ENCODE measurements around the gene FALEC. TPM values are rescaled to one million over a fixed set of nuclear protein-coding genes. Genes with fewer than 3 reads are reported as not detected.

Gene FALEC
- total RNA-seq, 2 donors from 2014 or later: not detected

DNA sequence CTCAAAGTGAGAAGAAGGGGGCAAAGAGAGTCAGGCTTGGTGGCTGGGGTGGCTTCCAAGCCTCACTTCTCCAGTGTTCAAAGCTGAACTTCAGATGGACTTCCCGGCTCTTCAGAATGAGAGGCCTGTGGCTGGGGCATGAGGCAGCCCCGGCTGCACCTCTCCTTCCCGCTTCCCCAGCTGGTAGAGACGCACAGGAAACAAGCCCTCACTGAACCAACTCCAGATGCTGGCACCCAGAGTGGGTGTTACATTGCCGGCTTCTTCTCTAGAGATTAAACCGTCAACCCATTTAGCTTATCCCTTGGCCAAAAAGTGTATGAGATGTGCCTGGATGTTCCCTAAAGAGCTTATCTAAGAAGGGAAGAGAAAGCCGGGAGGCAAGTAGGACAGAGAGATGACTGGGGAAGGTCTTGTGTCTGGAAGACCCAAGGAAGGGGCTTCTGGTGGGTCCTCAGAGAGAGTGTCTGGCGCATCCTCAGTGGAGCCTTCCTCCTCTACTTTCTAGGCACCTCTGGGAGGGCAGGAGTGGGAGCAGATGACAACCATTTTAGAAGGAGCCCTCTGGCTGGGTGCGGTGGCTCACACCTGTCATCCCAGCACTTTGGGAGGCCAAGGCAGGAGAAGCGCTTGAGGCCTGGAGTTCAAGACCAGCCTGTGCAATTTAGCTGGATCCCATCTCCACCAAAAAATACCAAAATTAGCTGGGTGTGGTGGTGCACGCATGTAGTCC, 35.7 kb downstream of the FALEC start:
- Histone ChIP-seq H3K4me3 (peak overlapping the region in 1 of 2 donors; percentile 12), H3K4me1 (peaks cover 0 to 53% of the 10 kb centered on the region in 2 donors), H3K9me3 (no peaks in the 10 kb centered on the region), H3K36me3 (peaks cover 22% of the 10 kb centered on the region), H3K27me3 (no peaks in the 10 kb centered on the region), H3K27ac (peak overlapping the region; percentile 85 to 92)
- TF ChIP-seq, protein P1, sequence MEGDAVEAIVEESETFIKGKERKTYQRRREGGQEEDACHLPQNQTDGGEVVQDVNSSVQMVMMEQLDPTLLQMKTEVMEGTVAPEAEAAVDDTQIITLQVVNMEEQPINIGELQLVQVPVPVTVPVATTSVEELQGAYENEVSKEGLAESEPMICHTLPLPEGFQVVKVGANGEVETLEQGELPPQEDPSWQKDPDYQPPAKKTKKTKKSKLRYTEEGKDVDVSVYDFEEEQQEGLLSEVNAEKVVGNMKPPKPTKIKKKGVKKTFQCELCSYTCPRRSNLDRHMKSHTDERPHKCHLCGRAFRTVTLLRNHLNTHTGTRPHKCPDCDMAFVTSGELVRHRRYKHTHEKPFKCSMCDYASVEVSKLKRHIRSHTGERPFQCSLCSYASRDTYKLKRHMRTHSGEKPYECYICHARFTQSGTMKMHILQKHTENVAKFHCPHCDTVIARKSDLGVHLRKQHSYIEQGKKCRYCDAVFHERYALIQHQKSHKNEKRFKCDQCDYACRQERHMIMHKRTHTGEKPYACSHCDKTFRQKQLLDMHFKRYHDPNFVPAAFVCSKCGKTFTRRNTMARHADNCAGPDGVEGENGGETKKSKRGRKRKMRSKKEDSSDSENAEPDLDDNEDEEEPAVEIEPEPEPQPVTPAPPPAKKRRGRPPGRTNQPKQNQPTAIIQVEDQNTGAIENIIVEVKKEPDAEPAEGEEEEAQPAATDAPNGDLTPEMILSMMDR (IDR thresholded peaks at IDR 0.05): no peak
- DNase-seq (ENCODE audit: low spot score): no peak

DNA sequence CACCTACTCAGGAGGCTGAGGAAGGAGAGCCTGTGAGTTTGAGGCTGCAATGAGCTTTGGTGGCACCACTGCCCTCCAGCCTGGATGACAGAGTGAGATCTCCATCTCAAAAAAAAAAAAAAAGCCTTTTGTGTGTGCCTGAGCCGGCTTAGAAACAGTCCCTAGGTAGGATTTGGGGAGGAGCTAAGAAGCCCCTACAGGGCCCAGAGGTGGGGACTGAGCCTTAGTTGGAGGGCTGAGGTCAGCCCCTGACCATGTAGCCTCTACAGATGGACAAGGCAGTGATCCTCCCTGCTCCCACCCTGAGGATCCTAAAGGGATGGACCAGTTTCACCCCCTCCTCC, 36.2 kb downstream of the FALEC start:
- Histone ChIP-seq H3K9me3 (no peaks in the 10 kb centered on the region), H3K36me3 (peaks cover 22% of the 10 kb centered on the region), H3K4me1 (peaks cover 0 to 53% of the 10 kb centered on the region in 2 donors), H3K27ac (peak overlapping the region; percentile 85 to 92), H3K4me3 (no peak overlapping the region), H3K27me3 (no peaks in the 10 kb centered on the region)
- TF ChIP-seq, protein P1 (IDR thresholded peaks at IDR 0.05): no peak
- DNase-seq (ENCODE audit: low spot score): no peak

DNA sequence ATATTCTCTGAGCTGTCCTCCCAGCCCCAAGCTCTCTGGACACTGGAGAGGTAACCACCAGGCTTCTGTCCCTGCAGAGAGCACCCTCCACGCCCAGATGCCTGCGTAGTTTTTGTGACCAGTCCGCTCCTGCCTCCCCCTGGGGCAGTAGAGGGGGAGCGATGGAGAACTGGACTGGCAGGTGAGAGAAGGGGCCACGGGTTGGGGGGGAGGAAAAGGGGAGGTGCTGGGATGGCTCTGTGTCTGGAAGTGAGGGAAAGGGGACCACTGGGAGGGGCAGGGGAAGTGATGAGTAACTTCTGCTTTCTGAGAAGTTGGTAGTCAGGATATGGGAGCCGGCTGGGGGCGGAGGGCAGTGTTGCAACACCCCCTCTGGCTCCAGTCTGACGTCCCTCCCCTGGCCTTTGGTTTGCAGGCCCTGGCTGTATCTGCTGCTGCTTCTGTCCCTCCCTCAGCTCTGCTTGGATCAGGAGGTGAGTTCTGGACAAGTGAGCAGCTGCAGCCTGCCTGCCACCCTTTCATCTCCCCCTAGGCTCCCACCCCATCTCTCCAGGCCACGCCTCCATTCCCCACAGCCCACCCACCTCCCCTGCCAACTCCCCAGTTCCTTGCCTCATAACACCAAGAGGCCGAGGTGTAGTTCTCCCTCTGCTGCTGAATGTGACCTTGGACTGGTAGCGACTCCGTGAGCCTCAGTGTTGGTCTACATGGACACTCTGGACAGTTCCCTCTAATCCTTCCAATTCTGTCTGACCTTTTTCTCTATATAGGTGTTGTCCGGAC, 36.8 kb downstream of the FALEC start:
- H3K9me3 ChIP-seq: no peaks in the 10 kb centered on the region
- DNase-seq (ENCODE audit: low spot score): peak; percentile 97
- peaks cover 28% of the 10 kb centered on the region for H3K36me3 ChIP-seq
- H3K27me3 ChIP-seq: no peaks in the 10 kb centered on the region
- H3K4me1 ChIP-seq: peaks cover 0 to 53% of the 10 kb centered on the region in 2 donors
- TF ChIP-seq, protein P1 (IDR thresholded peaks at IDR 0.05): no peak
- no peak overlapping the region for H3K4me3 ChIP-seq
- peak overlapping the region; percentile 85 to 92 for H3K27ac ChIP-seq

DNA sequence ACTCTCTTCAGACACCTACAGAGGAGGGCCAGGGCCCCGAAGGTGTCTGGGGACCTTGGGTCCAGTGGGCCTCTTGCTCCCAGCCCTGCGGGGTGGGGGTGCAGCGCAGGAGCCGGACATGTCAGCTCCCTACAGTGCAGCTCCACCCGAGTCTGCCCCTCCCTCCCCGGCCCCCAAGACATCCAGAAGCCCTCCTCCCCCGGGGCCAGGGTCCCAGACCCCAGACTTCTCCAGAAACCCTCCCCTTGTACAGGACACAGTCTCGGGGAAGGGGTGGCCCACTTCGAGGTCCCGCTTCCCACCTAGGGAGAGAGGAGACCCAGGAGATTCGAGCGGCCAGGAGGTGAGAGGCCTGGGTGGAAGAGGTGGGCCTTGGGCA, 37.3 kb downstream of the FALEC start:
- Histone ChIP-seq H3K4me3 (no peak overlapping the region), H3K4me1 (peaks cover 0 to 55% of the 10 kb centered on the region in 2 donors), H3K27ac (peak overlapping the region; percentile 85 to 92), H3K9me3 (no peaks in the 10 kb centered on the region), H3K27me3 (no peaks in the 10 kb centered on the region), H3K36me3 (peaks cover 34% of the 10 kb centered on the region)
- DNase-seq (ENCODE audit: low spot score): no peak
- TF ChIP-seq, protein P1 (IDR thresholded peaks at IDR 0.05): no peak

DNA sequence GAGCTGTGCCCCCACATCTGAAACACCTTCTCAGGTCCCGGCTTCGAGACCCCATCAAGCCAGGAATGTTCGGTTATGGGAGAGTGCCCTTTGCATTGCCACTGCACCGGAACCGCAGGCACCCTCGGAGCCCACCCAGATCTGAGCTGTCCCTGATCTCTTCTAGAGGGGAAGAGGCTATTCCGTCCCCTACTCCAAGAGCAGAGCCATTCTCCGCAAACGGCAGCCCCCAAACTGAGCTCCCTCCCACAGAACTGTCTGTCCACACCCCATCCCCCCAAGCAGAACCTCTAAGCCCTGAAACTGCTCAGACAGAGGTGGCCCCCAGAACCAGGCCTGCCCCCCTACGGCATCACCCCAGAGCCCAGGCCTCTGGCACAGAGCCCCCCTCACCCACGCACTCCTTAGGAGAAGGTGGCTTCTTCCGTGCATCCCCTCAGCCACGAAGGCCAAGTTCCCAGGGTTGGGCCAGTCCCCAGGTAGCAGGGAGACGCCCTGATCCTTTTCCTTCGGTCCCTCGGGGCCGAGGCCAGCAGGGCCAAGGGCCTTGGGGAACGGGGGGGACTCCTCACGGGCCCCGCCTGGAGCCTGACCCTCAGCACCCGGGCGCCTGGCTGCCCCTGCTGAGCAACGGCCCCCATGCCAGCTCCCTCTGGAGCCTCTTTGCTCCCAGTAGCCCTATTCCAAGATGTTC, 38.0 kb downstream of the FALEC start:
- Histone ChIP-seq H3K9me3 (no peaks in the 10 kb centered on the region), H3K27me3 (no peaks in the 10 kb centered on the region), H3K4me3 (no peak overlapping the region), H3K36me3 (peaks cover 37% of the 10 kb centered on the region), H3K27ac (peak overlapping the region; percentile 85 to 92), H3K4me1 (peaks cover 0 to 55% of the 10 kb centered on the region in 2 donors)
- no peak for DNase-seq (ENCODE audit: low spot score)
- TF ChIP-seq, protein P1 (IDR thresholded peaks at IDR 0.05): no peak

Data from right atrium auricular region (tissue), 2 donors.